GM12801 (cell line): ENCODE results near the gene LSP1.

ENCODE experiments used
- TF ChIP-seq, protein P1 (sequence below): IDR thresholded peaks from one replicate; pipeline ENCODE4 v1.5.1; 2011; ENCODE audit warnings: control low read depth; ENCODE audit not compliant: insufficient read length; ENCODE audit errors: extremely low read depth

Gene LSP1

DNA sequence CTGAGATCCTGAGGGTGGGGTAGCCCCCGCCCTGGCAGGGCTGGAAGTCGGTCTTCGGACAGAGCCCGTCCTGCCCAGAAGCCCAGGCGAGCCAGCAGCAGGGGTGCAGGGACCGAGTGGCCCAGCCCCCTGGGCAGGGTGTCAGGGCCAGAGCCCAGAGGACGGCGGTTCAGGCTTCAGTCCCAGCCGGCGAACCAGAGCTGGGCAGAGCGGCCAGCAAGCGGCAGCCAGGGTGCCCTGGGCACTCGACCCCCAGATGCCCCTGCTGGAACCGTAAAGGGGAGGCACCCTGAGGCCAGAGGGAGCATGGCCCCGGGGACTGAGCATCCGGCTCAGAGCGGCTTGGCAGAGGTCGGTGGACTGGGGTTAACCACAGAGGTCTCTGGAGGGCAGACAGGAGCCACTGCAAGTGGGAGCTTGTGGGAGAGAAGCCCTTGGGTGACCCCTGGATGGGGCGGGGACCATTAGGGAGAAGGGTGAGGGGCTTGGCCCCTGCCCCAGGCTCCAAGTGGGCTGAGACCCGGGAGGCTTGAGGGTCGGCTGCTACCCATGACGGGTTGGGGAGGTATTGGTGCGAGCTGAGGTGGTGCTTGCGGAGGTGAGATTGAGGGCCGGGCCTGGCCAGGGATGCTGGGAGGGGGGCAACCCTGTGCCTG lies 15.9 kb downstream of the LSP1 start:
- TF ChIP-seq, protein P1, sequence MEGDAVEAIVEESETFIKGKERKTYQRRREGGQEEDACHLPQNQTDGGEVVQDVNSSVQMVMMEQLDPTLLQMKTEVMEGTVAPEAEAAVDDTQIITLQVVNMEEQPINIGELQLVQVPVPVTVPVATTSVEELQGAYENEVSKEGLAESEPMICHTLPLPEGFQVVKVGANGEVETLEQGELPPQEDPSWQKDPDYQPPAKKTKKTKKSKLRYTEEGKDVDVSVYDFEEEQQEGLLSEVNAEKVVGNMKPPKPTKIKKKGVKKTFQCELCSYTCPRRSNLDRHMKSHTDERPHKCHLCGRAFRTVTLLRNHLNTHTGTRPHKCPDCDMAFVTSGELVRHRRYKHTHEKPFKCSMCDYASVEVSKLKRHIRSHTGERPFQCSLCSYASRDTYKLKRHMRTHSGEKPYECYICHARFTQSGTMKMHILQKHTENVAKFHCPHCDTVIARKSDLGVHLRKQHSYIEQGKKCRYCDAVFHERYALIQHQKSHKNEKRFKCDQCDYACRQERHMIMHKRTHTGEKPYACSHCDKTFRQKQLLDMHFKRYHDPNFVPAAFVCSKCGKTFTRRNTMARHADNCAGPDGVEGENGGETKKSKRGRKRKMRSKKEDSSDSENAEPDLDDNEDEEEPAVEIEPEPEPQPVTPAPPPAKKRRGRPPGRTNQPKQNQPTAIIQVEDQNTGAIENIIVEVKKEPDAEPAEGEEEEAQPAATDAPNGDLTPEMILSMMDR, result no peak

DNA sequence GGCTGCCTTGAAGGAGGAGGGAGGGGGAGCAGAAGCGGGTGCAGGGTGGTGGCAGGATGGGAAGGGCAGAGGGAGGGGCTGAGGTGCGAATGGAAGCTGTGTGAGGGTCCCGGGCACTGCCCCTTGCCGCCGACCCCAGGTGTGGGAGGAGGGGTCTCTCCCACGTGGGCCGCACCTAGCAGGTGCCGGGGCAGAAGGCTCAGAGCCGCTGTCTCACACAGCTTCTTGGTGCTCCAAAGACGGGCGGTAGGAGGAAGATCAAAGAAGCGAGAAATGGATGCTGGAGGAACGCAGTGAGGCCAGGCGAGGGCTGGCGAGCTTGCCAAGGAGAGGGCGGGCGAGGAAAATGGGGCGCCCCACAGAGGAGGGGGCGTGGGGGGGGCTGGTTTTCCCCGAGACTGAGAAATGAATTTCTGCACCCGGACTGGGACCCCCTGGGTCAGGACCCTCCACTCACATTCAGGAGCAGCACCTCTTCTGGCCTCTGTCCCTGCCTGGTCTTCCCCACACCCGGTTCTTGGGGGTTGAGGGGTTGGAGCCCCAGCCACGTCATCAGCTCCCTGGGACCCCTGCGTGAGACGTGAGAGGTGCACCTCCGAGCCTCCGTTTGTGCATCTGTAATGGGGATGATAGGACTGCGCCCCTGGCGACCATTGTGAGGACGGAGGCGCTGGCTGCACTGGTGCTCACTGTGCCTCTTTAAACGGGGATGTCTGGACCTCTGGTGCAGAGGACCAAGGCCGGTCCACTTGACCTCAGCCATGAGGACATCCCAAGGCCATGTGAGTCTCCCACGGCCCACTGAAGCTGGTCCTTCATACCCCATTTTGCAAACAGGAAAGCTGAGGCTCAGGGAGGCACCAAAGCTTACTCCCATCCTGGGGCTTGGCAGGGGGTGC lies 16.8 kb downstream of the LSP1 start:
- TF ChIP-seq, protein P1, result no peak

GRCh38 chr11:1870326-1870696 lies 17.4 kb downstream of the LSP1 start:
- TF ChIP-seq, protein P1, result no peak

- TF ChIP-seq, protein P1, result no peak
Measured at GRCh38 chr11:1870721-1871466, 18.0 kb downstream of the LSP1 start.

DNA sequence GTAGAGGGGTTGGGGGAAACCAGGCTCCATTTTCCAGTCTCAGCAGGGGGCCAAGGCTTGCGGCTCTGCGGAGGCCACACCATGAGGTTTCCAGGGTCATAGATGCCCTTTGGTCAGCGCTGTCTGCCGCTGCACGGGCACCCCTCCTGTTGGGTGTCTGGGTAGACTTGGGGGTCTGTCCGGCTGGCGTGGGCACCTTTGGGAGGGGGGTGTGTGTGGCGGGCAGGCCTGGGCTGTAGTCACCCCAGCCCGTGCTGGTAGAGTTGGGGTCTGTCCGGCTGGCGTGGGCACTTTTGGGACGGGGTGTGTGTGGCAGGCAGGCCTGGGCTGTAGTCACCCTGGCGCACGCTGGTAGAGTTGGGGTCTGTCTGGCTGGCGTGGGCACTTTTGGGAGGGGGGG lies 18.6 kb downstream of the LSP1 start:
- TF ChIP-seq, protein P1, result no peak

DNA sequence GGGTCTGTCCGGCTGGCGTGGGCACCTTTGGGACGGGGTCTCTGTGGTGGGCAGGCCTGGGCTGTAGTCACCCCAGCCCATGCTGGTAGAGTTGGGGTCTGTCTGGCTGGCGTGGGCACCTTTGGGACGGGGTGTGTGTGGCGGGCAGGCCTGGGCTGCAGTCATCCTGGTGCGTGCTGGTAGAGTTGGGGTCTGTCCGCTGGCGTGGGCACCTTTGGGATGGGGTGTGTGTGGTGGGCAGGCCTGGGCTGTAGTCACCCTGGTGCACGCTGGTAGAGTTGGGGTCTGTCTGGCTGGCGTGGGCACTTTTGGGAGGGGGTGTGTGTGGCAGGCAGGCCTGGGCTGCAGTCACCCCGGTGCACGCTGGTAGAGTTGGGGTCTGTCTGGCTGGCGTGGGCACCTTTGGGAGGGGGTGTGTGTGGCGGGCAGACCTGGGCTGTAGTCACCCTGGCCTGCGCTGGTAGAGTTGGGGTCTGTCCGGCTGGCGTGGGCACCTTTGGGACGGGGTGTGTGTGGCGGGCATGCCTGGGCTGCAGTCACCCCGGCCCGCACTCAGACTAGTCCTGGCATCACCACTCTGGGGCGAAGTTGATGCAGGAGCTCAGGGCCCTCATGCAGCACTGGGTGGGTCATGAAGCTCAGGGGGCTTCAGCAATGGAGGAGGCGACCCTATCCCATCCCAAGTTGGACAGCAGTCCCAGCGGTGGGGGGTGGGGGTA lies 19.5 kb downstream of the LSP1 start:
- TF ChIP-seq, protein P1, result no peak
